A172 (cell line): ENCODE results near the gene CDK15. TPM values are rescaled to one million over a fixed set of nuclear protein-coding genes. Genes with fewer than 3 reads are reported as not detected.
"Not testable (repeated sequence)": the region's sequence is repeated elsewhere in the genome, so short reads cannot be mapped to it uniquely, and the experiment has no call there.

ENCODE experiments used
- DNase-seq: peaks from one replicate; pipeline ENCODE4 v3.0.0-alpha.2; 2015; ENCODE audit warnings: low spot score
- total RNA-seq: library from RNA; depleted of rRNA; stranded (reverse); fragments of >200 nt; shearing (Covaris generic); gene quantifications from 2 replicates; pipeline ENCODE4 v1.2.3, GENCODE V29; 2014

Gene CDK15
- total RNA-seq, 1 experiment from 2014 or later, result 0.19 TPM

- DNase-seq, result no peak
Measured at GRCh38 chr2:201789395-201789794, 16.9 kb upstream of the CDK15 start.

GRCh38 chr2:201790291-201790690 lies 16.0 kb upstream of the CDK15 start:
- no peak for DNase-seq

GRCh38 chr2:201790989-201791388 lies 15.3 kb upstream of the CDK15 start:
- DNase-seq, result no peak

GRCh38 chr2:201793631-201794030 lies 12.7 kb upstream of the CDK15 start:
- DNase-seq, result no peak

- DNase-seq, result no peak
Measured at GRCh38 chr2:201794294-201794693, 12.0 kb upstream of the CDK15 start.

- DNase-seq, result peak; percentile 59
Measured at GRCh38 chr2:201795607-201796477, 10.5 kb upstream of the CDK15 start.

GRCh38 chr2:201796478-201796865 lies 9.9 kb upstream of the CDK15 start:
- no peak for DNase-seq

- DNase-seq, result peak; percentile 60
Measured at GRCh38 chr2:201797175-201797840, 9.0 kb upstream of the CDK15 start.

- DNase-seq, result peak; percentile 97
Measured at GRCh38 chr2:201798252-201798913, 8.0 kb upstream of the CDK15 start.

- DNase-seq, result peak; percentile 53
Measured at GRCh38 chr2:201798914-201799285, 7.4 kb upstream of the CDK15 start.

- no peak for DNase-seq
Measured at GRCh38 chr2:201807452-201807999, 1.2 kb downstream of the CDK15 start.

- DNase-seq, result no peak
Measured at GRCh38 chr2:201808027-201808426, 1.7 kb downstream of the CDK15 start.

- DNase-seq, result no peak
Measured at GRCh38 chr2:201809633-201810032, 3.3 kb downstream of the CDK15 start.

GRCh38 chr2:201810604-201811003 lies 4.3 kb downstream of the CDK15 start:
- DNase-seq, result not testable (repeated sequence)

GRCh38 chr2:201813996-201814760 lies 7.8 kb downstream of the CDK15 start:
- DNase-seq, result no peak

- no peak for DNase-seq
Measured at GRCh38 chr2:201816657-201817575, 10.6 kb downstream of the CDK15 start.

- no peak for DNase-seq
Measured at GRCh38 chr2:201820383-201821007, 14.2 kb downstream of the CDK15 start.

- no peak for DNase-seq
Measured at GRCh38 chr2:201821080-201821479, 14.7 kb downstream of the CDK15 start.

- no peak for DNase-seq
Measured at GRCh38 chr2:201824212-201824611, 17.9 kb downstream of the CDK15 start.

- DNase-seq, result no peak
Measured at GRCh38 chr2:201827621-201828020, 21.3 kb downstream of the CDK15 start.
